Activated T-cell treated with anti-CD3 and anti-CD28 coated beads for 1 hour (primary cell): ENCODE data around the gene FER.
"Not testable (repeated sequence)": the region's sequence is repeated elsewhere in the genome, so short reads cannot be mapped to it uniquely, and the experiment has no call there.

Experiments used
- DNase-seq: peaks from one replicate; pipeline ENCODE4 v3.0.0-alpha.2; 2020; ENCODE audit warnings: low read depth

Gene FER

DNA sequence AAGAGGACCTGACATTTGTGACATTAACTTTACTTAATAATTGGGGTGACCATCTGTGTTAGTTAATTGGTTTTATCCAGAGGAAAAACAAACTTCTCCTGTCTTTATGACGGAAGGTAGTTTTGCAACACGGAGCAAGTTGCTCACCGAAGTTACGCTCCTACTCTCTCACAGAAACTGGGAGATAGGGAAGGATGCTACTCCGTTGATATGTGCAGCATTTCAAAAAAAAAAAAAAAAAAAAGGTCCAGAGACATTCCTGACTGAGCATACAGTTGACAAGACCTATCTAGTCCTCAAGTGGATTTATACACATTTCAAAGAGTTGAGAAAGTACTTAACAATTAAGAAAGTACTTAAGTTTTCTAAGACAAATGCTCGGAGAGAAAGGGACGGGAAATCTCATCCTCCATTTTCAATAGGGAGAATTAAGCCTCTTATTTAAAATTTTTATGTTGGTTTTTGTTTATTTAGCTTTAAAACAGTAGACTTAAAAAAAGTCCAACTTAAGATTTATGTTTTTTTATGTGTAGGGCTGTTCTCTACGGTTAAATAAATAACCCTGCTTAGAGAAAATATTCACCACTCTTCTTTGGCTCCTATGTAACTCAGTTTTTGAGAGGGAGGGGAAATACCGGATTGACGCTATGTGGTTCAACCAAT lies 455 bp upstream of the FER start:
- DNase-seq, result no peak

- DNase-seq, result peak; percentile 93
These were observed 867 bp downstream of the FER start for GRCh38 chr5:108748401-108749127.

GRCh38 chr5:108749128-108749861 lies 1.6 kb downstream of the FER start:
- DNase-seq, result no peak

- no peak for DNase-seq
These were observed 5.6 kb downstream of the FER start for GRCh38 chr5:108753331-108753730.

- DNase-seq, result no peak
These were observed 6.2 kb downstream of the FER start for GRCh38 chr5:108753877-108754276.

- DNase-seq, result no peak
These were observed 12.8 kb downstream of the FER start for GRCh38 chr5:108760512-108760911.

DNA sequence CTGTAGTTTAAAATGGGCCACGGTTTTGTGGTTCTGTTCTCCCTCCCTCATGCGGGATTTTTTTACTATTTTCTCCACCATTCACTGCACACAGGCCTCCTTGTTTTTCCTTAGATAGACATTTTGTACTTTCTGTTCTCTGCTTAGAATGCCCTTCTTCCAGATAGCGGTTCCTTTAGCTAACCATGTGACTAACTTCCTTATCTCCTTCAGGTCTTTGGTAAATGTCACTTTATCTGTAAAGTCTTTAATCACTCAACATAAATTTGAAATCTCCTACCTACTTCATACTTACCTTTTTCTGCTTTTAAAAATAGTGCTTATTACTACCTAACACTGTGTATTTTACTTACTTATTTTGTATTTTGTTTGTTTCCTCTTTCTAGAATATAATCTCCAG lies 15.0 kb downstream of the FER start:
- DNase-seq, result no peak

DNA sequence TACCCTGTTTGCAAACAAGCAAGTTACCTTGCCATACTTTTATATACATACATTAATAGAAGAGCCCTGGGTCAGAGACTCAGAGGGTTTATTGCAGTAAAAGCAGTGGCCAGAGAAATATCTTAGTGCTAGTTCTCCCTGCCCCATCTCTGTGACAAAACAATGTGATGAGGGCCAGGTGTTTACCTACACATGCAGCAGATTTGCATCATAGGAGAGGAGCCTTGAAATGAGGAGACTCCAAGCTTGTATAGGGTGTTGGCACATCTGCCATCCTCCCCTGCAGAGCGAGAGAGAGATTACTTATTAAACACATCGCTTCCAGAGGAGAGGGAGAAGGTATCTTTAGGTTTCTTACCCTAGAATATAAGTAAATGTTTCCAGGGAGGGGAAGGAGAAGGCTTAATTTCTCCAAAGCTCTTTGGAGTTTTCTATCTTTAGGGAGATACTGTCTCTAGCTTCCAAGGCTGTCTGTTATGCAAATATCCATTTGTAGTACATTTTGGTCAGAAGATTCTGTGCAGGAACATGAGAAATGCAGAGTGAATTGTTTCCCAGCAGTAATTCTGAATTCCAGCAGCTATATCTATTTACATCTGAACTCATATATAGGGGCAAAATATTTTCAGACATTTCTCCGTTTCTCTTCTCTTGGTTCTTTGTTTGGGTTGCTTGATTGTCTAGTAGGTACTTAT lies 15.7 kb downstream of the FER start:
- no peak for DNase-seq

DNA sequence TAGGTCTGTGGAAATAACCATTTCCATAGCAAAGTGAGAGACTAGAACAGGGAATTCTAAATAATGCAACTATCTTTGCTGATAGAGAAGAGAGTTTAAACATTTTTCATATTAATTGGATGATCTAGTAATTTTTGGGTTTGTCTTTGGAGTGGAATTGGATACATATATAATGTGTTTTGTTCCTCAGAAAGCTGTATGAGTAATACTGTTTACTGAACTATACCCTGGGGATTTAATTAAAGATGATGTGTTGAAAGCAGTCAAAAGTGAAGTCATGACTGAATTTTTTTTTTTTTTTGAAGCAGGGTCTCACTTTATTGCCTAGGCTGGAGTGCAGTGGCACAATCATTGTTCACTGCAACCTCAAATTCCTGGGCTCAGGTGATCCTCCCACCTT lies 17.9 kb downstream of the FER start:
- DNase-seq, result no peak

DNA sequence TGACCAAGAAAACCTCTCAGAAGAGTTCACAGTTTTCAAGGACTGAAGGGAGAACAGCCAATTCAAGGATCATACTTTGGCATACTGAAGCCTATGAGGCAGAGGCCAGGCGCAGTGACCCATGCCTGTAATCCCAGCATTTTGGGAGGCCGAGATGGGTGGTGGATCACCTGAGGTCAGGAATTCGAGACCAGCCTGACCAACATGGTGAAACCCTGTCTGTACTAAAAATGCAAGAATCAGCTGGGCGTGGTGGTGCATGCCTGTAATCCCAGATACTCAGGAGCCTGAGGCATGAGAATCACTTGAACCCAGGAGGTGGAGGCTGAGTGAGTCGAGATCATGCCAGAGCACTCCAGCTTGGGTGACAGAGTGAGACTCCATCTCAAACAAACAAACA lies 19.2 kb downstream of the FER start:
- DNase-seq, result not testable (repeated sequence)

DNA sequence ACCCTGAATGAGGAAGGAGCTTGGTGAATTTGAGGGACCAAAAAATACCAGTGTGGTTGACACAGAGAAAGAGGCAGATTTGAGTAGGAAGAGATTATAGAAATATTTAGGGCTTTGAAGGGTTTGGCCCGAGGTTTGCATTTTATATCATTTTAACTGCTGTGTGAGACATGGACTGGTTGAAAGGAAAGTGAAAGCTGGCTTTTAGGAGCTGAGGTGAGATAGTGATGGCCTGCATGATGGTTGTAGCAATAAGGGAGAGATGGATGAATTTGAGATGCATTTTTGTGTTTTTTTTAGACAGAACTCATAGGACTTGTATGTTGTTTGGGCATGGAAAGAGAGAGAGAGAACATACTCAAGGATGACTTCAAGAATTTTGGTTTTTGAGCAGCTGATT lies 21.7 kb downstream of the FER start:
- no peak for DNase-seq

DNA sequence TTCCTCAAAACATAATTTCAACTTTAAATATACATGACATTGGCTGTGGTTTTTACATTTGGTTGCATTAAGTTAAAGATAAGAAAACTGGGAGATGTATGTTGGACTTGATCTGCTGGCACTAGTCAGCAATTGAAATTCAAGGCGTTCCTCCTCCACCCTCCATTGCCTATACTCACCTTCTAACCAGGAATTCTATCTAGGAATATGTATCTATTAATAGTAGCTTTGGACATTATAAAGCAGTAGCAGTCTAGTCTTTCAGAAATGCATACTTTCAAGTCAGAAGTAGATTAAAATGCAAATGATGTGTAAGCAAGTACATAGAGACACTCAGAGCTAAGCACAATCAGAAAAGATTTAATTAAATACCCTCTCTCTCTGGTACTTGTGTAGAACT lies 24.9 kb downstream of the FER start:
- DNase-seq, result no peak

- DNase-seq, result no peak
These were observed 25.6 kb downstream of the FER start for GRCh38 chr5:108773330-108773729.

GRCh38 chr5:108774079-108774478 lies 26.4 kb downstream of the FER start:
- DNase-seq, result not testable (repeated sequence)

GRCh38 chr5:108777582-108777981 lies 29.9 kb downstream of the FER start:
- not testable (repeated sequence) for DNase-seq

GRCh38 chr5:108784577-108784976 lies 36.9 kb downstream of the FER start:
- not testable (repeated sequence) for DNase-seq

DNA sequence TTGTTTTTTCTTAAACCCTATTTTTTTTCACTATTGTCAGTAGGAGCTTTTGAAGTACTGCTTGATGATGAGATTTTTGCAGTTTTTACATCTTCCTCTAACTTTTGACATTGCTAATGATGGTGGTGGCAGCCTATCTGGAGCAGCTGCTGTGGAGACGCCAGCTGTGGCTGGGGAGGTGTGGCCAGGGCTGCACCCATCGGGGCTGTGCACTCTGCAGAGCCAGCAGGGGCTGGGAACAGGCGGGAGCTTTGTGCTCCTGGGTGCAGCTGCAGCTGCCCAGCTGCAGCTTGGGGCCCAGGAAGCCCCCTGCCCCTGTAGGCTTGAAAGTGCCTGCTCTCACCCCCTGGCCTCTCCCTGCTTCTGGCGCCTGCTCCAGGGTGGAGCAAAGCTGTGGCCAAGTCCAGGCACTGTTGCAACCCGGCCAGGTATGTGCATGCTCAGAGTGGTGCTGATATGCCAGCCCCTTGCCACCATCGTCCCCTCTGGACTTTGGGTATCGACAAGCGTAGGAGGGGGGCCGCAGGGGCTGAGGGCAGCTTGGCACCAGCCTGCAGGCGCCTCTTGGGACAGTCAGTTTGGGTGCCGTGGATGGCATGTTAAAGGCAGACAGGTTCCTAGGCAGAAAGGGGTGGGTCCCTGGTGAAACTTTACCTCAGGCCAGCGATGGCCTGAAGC lies 39.2 kb downstream of the FER start:
- DNase-seq, result no peak

GRCh38 chr5:108788142-108788541 lies 40.4 kb downstream of the FER start:
- DNase-seq, result no peak

DNA sequence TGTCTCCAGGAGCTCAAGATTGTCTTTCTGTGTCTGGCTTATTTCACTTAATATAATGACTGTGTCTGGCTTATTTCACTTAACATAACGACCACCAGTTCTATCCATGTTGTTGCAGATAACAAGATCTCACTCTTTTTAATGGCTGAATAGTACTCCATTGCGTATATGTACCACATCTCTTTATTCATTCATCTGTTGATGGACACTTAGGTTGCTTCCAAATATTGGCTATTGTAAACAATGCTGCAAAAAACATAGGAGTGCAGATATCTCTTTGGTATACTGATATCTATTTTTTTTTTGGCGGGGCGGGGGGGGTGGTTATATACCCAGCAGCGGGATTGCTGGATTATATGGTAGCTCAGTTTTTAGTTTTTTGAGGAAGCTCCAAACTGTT lies 45.5 kb downstream of the FER start:
- DNase-seq, result no peak

- not testable (repeated sequence) for DNase-seq
These were observed 46.7 kb downstream of the FER start for GRCh38 chr5:108794349-108794748.

GRCh38 chr5:108797396-108797795 lies 49.7 kb downstream of the FER start:
- no peak for DNase-seq

DNA sequence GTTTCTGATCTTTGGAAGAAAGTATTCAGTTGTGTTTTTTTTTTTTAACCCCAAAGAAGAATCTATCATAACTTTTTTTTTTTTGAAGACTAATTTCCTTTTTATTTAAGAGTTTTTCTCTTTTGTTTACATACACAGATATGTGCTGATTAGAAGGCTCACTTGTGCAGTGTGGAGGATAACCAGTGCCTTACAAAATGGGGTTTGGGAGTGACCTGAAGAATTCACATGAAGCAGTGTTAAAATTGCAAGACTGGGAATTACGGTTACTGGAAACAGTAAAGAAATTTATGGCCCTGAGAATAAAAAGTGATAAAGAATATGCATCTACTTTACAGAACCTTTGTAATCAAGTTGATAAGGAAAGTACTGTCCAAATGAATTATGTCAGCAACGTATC lies 50.3 kb downstream of the FER start:
- DNase-seq, result no peak
